Measurements from ENCODE around the gene TRIM32.
"Not testable (repeated sequence)": the region's sequence is repeated elsewhere in the genome, so short reads cannot be mapped to it uniquely, and the experiment has no call there.

The TRIM32 gene

DNA sequence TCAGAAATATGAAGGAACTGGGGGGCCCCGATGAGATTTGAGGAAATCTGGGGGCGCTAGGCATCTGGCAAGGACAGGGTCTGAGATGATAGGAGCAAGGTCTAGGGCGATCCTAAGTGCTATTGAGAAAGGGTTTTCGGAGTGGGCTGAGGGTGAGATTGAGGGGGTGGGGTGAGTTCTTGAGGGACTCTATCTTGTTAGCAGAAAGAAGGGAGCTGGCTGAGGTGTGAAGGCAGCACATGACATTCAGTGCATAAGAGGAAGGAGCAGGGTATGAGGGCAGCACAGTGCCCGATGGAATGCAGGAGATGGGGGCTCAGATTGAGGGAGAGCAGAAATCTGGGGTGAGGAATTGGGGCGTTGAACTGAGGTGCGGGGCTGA, 640 bp downstream of the TRIM32 start:
- H3K4me1 ChIP-seq, result peaks cover 18% of the 10 kb centered on the region
- DNase-seq (ENCODE audit: low spot score in 2 of 2), result no peak
- H3K27me3 ChIP-seq (ENCODE audit: low read depth), result no peaks in the 10 kb centered on the region
- peak overlapping the region; percentile 57 for H3K4me3 ChIP-seq
- H3K36me3 ChIP-seq (replicated peaks), result no peaks in the 10 kb centered on the region
- in situ Hi-C loops (cut with MboI; ENCODE audit: low sequenced_read_pairs), result no loop called here
- H3K9me3 ChIP-seq, result no peaks in the 10 kb centered on the region

DNA sequence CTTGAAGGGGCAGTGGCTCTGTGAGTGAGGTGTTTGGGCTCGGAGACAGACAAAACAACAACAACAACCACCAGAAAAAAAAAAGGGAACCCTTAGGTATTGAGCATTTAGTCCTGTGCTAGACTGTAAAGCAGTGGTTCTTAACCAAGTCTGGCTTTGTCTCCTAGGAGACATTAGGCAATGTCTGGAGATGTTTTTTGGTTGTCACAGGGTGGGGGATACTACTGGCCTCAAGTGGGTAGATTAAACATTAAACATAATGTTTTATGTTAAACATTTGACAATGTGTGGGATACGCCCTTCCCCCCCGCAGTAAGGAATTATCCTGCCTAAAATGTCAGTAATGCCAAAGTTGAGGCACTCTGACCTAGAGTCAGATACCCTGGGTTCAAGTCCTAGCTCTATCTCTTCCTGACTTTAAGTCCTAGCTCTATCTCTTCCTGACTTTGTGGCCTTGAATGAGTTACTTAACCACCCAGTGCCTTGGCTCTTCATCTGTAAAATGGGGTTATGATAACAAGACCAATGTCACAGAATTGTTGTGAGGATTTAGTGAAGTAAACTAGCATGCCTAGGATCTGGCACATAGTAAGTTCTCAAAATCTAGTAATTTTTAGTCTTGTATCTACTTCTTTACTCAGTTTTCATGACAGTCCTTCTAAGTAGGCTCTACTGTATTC, 1.8 kb downstream of the TRIM32 start:
- H3K27me3 ChIP-seq (ENCODE audit: low read depth), result no peaks in the 10 kb centered on the region
- no peaks in the 10 kb centered on the region for H3K9me3 ChIP-seq
- H3K4me1 ChIP-seq, result peaks cover 18% of the 10 kb centered on the region
- H3K36me3 ChIP-seq (replicated peaks), result no peaks in the 10 kb centered on the region
- DNase-seq (ENCODE audit: low spot score in 2 of 2), result no peak
- in situ Hi-C loops (cut with MboI; ENCODE audit: low sequenced_read_pairs), result no loop called here
- H3K4me3 ChIP-seq, result no peak overlapping the region; the same call in 1 of the 2 replicates

GRCh38 chr9:116689486-116690032, 2.5 kb downstream of the TRIM32 start:
- no peak for DNase-seq (ENCODE audit: low spot score in 2 of 2)
- peaks cover 16% of the 10 kb centered on the region for H3K4me1 ChIP-seq
- no peaks in the 10 kb centered on the region for H3K36me3 ChIP-seq (replicated peaks)
- no peaks in the 10 kb centered on the region for H3K27me3 ChIP-seq (ENCODE audit: low read depth)
- H3K4me3 ChIP-seq, result no peak overlapping the region
- H3K9me3 ChIP-seq, result no peaks in the 10 kb centered on the region
- in situ Hi-C loops (cut with MboI; ENCODE audit: low sequenced_read_pairs), result no loop called here

GRCh38 chr9:116690805-116691204, 3.7 kb downstream of the TRIM32 start:
- H3K36me3 ChIP-seq (replicated peaks); in situ Hi-C loops (cut with MboI; ENCODE audit: low sequenced_read_pairs); H3K4me3 ChIP-seq; H3K27me3 ChIP-seq (ENCODE audit: low read depth); H3K9me3 ChIP-seq; DNase-seq (ENCODE audit: low spot score in 2 of 2): not testable (repeated sequence)
- H3K4me1 ChIP-seq, result peaks cover 16% of the 10 kb centered on the region

- no peaks in the 10 kb centered on the region for H3K27me3 ChIP-seq (ENCODE audit: low read depth)
- H3K4me3 ChIP-seq, result no peak overlapping the region
- in situ Hi-C loops (cut with MboI; ENCODE audit: low sequenced_read_pairs), result no loop called here
- no peaks in the 10 kb centered on the region for H3K9me3 ChIP-seq
- no peak for DNase-seq (ENCODE audit: low spot score in 2 of 2)
- H3K36me3 ChIP-seq (replicated peaks), result peaks cover 5% of the 10 kb centered on the region
- H3K4me1 ChIP-seq, result peaks cover 16% of the 10 kb centered on the region
Measured at GRCh38 chr9:116691607-116692006, 4.5 kb downstream of the TRIM32 start.

GRCh38 chr9:116692616-116693015, 5.5 kb downstream of the TRIM32 start:
- DNase-seq (ENCODE audit: low spot score in 2 of 2), result no peak
- Histone ChIP-seq H3K9me3 (no peaks in the 10 kb centered on the region), H3K36me3 (replicated peaks) (peaks cover 5% of the 10 kb centered on the region), H3K4me3 (no peak overlapping the region), H3K4me1 (peaks cover 16% of the 10 kb centered on the region), H3K27me3 (ENCODE audit: low read depth) (no peaks in the 10 kb centered on the region)
- in situ Hi-C loops (cut with MboI; ENCODE audit: low sequenced_read_pairs), result no loop called here

GRCh38 chr9:116693233-116693731, 6.2 kb downstream of the TRIM32 start:
- in situ Hi-C loops (cut with MboI; ENCODE audit: low sequenced_read_pairs), result no loop called here
- Histone ChIP-seq H3K36me3 (replicated peaks) (peaks cover 10% of the 10 kb centered on the region), H3K27me3 (ENCODE audit: low read depth) (no peaks in the 10 kb centered on the region), H3K4me1 (peaks cover 12% of the 10 kb centered on the region), H3K9me3 (no peaks in the 10 kb centered on the region), H3K4me3 (no peak overlapping the region)
- DNase-seq (ENCODE audit: low spot score in 2 of 2), result no peak

GRCh38 chr9:116694785-116695291, 7.7 kb downstream of the TRIM32 start:
- Histone ChIP-seq H3K27me3 (ENCODE audit: low read depth) (no peaks in the 10 kb centered on the region), H3K9me3 (no peaks in the 10 kb centered on the region), H3K4me3 (no peak overlapping the region), H3K36me3 (replicated peaks) (peaks cover 26% of the 10 kb centered on the region), H3K4me1 (peaks cover 3% of the 10 kb centered on the region)
- in situ Hi-C loops (cut with MboI; ENCODE audit: low sequenced_read_pairs), result no loop called here
- DNase-seq (ENCODE audit: low spot score in 2 of 2), result no peak

DNA sequence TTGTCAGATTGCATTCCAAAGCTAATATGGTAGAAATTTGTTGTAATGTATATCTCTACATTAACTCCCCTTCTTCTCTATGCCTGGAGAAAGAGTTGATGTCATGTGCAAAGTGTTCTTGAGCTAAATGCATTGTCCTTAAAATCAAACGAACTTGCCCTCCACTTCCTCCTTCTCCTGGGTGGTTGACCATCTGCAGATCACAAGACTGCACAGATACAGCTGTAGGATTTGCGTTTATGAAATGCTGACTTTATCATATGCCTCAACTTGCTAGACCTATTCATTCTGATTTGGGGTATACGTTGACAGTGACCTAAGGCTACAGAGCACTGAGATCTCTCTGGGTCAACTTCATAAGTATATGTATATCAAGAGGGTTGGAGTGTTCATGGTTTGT, 8.3 kb downstream of the TRIM32 start:
- Histone ChIP-seq H3K9me3 (no peaks in the 10 kb centered on the region), H3K4me3 (no peak overlapping the region), H3K4me1 (peaks cover 3% of the 10 kb centered on the region), H3K36me3 (replicated peaks) (peaks cover 30% of the 10 kb centered on the region), H3K27me3 (ENCODE audit: low read depth) (no peaks in the 10 kb centered on the region)
- in situ Hi-C loops (cut with MboI; ENCODE audit: low sequenced_read_pairs), result no loop called here
- no peak for DNase-seq (ENCODE audit: low spot score in 2 of 2)

DNA sequence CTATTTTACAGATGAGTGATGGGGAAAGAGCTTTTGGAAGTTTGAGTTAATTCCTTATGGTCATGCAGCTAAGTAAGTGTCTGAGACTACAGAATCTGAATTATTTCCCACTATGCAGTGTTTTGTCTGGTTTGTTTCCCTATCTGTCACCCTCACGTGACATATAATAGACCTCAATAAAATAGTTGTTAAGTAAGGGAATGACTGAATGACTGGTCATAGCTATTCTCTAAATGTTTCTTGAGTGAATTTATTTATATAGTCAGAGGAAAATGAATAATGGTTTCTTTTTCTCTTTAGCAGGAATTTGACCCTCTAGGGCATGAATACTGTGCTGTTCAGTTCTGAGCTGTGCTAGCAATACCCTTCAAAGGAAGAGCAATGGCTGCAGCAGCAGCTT, 10.3 kb downstream of the TRIM32 start:
- no peaks in the 10 kb centered on the region for H3K4me1 ChIP-seq

GRCh38 chr9:116697887-116698286, 10.8 kb downstream of the TRIM32 start:
- Histone ChIP-seq H3K27me3 (ENCODE audit: low read depth) (no peaks in the 10 kb centered on the region), H3K4me3 (no peak overlapping the region), H3K4me1 (no peaks in the 10 kb centered on the region), H3K9me3 (no peaks in the 10 kb centered on the region; the same call in 1 of the 2 replicates), H3K36me3 (replicated peaks) (peaks cover 41% of the 10 kb centered on the region)
- DNase-seq (ENCODE audit: low spot score in 2 of 2), result no peak
- in situ Hi-C loops (cut with MboI; ENCODE audit: low sequenced_read_pairs), result no loop called here

More for the DNA sequence above, 10.3 kb downstream of the TRIM32 start:
- Histone ChIP-seq H3K36me3 (replicated peaks) (peaks cover 40% of the 10 kb centered on the region), H3K9me3 (no peaks in the 10 kb centered on the region), H3K4me3 (no peak overlapping the region), H3K27me3 (ENCODE audit: low read depth) (no peaks in the 10 kb centered on the region)
- no peak for DNase-seq (ENCODE audit: low spot score in 2 of 2)
- in situ Hi-C loops (cut with MboI; ENCODE audit: low sequenced_read_pairs), result no loop called here

DNA sequence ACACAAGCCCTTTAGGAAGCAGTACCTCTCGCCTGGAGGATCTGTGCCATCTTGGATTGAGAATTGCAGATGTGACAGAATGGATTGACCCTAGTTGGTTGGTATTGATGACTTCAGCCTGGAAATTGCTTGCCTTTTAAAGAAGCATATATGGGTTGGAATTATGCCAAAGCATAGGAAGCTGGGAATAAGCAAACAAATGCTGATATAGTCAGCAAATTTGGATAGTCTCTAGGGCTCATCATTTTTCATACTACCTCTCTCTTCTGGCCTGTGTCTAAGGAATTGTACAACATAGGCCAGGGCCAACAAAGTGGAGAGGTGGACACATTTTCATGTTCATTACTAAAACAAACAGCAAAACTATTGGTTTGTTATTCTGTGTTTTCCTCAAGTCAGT, 13.2 kb downstream of the TRIM32 start:
- Histone ChIP-seq H3K4me1 (no peaks in the 10 kb centered on the region), H3K27me3 (ENCODE audit: low read depth) (no peaks in the 10 kb centered on the region), H3K4me3 (no peak overlapping the region), H3K36me3 (replicated peaks) (peaks cover 36% of the 10 kb centered on the region), H3K9me3 (no peaks in the 10 kb centered on the region; the same call in 1 of the 2 replicates)
- in situ Hi-C loops (cut with MboI; ENCODE audit: low sequenced_read_pairs), result no loop called here
- no peak for DNase-seq (ENCODE audit: low spot score in 2 of 2)

GRCh38 chr9:116700882-116701865, 14.1 kb downstream of the TRIM32 start:
- Histone ChIP-seq H3K36me3 (replicated peaks) (peaks cover 36% of the 10 kb centered on the region), H3K9me3 (no peaks in the 10 kb centered on the region; the same call in 1 of the 2 replicates), H3K4me1 (no peaks in the 10 kb centered on the region), H3K27me3 (ENCODE audit: low read depth) (no peaks in the 10 kb centered on the region), H3K4me3 (no peak overlapping the region)
- in situ Hi-C loops (cut with MboI; ENCODE audit: low sequenced_read_pairs), result no loop called here
- DNase-seq (ENCODE audit: low spot score in 2 of 2), result no peak
